ENCODE results near the gene PROB1.
"Not testable (repeated sequence)": the region's sequence is repeated elsewhere in the genome, so short reads cannot be mapped to it uniquely, and the experiment has no call there.

Gene PROB1, protein sequence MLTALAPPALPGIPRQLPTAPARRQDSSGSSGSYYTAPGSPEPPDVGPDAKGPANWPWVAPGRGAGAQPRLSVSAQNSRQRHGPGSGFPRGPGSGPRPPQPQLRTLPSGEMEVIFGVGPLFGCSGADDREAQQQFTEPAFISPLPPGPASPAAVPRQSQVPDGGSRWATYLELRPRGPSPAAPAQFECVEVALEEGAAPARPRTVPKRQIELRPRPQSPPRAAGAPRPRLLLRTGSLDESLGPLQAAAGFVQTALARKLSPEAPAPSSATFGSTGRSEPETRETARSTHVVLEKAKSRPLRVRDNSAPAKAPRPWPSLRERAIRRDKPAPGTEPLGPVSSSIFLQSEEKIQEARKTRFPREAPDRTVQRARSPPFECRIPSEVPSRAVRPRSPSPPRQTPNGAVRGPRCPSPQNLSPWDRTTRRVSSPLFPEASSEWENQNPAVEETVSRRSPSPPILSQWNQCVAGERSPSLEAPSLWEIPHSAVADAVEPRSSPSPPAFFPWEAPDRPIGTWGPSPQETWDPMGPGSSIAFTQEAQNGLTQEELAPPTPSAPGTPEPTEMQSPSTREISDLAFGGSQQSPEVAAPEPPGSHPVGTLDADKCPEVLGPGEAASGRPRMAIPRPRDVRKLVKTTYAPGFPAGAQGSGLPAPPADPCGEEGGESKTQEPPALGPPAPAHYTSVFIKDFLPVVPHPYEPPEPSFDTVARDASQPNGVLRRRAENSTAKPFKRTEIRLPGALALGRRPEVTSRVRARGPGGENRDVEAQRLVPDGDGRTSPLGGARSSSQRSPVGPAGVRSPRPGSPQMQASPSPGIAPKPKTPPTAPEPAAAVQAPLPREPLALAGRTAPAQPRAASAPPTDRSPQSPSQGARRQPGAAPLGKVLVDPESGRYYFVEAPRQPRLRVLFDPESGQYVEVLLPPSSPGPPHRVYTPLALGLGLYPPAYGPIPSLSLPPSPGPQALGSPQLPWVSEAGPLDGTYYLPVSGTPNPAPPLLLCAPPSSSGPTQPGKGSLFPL

GRCh38 chr5:139394654-139395566 lies at the start of gene PROB1:
PROB1 (minus strand) TSS chr5:139395104; CDS start chr5:139395081, 23 bp downstream.
- H3K4me3 ChIP-seq (ENCODE audit: low read length): peak within 1 kb of the TSS; percentile 55; the same call in 1 of the 2 replicates
- TF ChIP-seq ZNF274 (IDR thresholded peaks at IDR 0.05; ENCODE audit: low read depth, low read length): no peak

- no peak overlapping the region for H3K4me3 ChIP-seq (ENCODE audit: low read length)
- no peak for TF ChIP-seq ZNF274 (IDR thresholded peaks at IDR 0.05; ENCODE audit: low read depth, low read length)
Observed at GRCh38 chr5:139443831-139444453, 49.0 kb upstream of the PROB1 start.

DNA sequence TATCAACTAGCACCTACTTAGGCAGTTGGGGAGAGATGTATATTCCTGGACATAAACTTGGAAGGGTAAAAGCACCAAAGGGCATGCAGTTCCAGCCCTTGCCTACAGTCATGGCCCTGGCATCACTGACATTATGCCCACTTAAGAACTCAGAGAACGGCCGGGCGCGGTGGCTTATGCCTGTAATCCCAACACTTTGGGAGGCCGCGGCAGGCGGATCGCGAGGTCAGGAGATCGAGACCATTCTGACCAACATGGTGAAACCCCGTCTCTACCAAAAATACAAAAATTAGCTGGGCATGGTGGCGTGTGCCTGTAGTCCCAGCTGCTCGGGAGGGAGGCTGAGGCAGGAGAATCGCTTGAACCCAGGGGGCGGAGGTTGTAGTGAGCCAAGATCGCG lies 45.5 kb upstream of the PROB1 start:
- not testable (repeated sequence) for H3K4me3 ChIP-seq (ENCODE audit: low read length)

GRCh38 chr5:139439013-139439903 lies 44.4 kb upstream of the PROB1 start, which contains the start of gene DNAJC18:
DNAJC18 (minus strand) TSS chr5:139439525; CDS start chr5:139439445, 80 bp downstream.
- TF ChIP-seq ZNF274 (IDR thresholded peaks at IDR 0.05; ENCODE audit: low read depth, low read length): no peak
- H3K4me3 ChIP-seq (ENCODE audit: low read length): peak within 1 kb of the TSS; percentile 91

GRCh38 chr5:139438707-139439012 lies 43.8 kb upstream of the PROB1 start:
- H3K4me3 ChIP-seq (ENCODE audit: low read length): peak overlapping the region; percentile 51
- TF ChIP-seq ZNF274 (IDR thresholded peaks at IDR 0.05; ENCODE audit: low read depth, low read length): no peak

GRCh38 chr5:139435676-139436075 lies 40.8 kb upstream of the PROB1 start:
- no peak for TF ChIP-seq ZNF274 (IDR thresholded peaks at IDR 0.05; ENCODE audit: low read depth, low read length)

GRCh38 chr5:139431706-139432105 lies 36.8 kb upstream of the PROB1 start:
- no peak for TF ChIP-seq ZNF274 (IDR thresholded peaks at IDR 0.05; ENCODE audit: low read depth, low read length)

More at GRCh38 chr5:139435676-139436075, 40.8 kb upstream of the PROB1 start:
- no peak overlapping the region for H3K4me3 ChIP-seq (ENCODE audit: low read length)

DNA sequence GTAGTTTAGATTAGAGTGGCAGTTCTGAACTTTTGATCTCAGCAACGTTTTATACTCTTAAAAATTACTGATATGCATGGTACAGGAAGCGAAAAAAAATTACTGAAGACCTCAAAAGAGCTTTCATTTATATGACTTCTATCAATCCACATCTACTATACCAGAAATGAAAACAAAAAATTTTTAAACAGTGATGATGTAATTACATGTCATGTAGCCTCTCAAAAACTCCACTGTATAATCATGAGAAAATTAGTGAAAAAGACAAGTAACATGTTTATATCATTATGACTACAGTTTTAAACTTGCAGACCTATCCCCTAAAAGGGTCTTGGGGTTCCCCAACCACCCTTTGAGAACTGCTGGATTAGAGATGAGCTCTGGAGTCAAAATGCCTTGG lies 35.1 kb upstream of the PROB1 start:
- no peak overlapping the region for H3K4me3 ChIP-seq (ENCODE audit: low read length)
- no peak for TF ChIP-seq ZNF274 (IDR thresholded peaks at IDR 0.05; ENCODE audit: low read depth, low read length)

More at GRCh38 chr5:139431706-139432105, 36.8 kb upstream of the PROB1 start:
- no peak overlapping the region for H3K4me3 ChIP-seq (ENCODE audit: low read length)

DNA sequence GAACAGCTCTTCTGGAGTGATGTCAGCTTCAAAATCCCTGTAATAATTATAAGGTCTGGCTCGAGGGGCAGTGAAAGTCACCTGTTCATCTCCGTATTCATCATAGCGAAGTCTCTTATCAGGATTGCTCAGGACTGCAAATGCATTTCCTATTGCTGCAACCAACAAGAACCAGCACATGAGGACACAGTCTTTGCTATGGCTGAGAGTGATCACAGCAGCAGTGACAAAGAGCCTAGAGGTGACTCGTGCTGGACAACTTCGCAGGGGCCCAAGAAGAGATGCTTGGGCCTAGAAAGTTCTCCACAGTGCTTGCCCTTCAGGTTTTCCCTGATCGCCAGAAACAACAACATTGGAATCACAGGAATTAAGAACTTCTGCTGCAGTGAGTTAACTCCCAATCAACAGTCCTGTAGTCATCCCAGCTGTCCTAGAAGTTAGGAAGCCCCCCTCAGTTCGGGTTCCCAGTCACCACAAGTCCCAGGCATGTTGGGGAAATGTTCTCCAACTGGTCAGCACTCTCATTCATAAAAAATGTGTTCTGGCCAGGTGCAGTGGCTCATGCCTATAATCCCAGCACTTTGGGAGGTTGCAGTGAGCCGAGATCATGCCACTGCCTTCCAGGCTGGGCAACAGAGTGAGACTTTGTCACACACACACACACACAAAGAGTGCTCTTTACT lies 31.4 kb upstream of the PROB1 start:
- H3K4me3 ChIP-seq (ENCODE audit: low read length): no peak overlapping the region
- TF ChIP-seq ZNF274 (IDR thresholded peaks at IDR 0.05; ENCODE audit: low read depth, low read length): no peak

DNA sequence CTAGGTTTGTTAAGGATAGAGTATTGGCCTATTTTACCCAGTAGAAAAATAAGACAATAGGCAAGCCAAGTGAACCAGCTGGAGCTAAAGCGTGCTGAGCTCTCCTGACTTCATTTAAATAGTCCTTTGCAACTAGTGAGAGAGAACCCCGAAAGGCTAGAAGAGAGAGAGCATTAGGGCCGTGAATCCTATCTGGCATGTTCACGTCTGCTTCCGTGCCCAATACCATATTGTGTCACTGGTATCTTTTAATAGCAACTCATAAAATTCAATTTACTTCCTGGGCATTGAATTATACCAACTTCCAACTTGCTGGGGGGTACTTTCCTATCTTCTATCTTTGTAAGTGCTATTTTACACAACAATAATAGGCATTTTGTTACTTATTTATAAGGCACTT lies 30.6 kb upstream of the PROB1 start:
- H3K4me3 ChIP-seq (ENCODE audit: low read length): no peak overlapping the region
- TF ChIP-seq ZNF274 (IDR thresholded peaks at IDR 0.05; ENCODE audit: low read depth, low read length): no peak

- no peak overlapping the region for H3K4me3 ChIP-seq (ENCODE audit: low read length)
- TF ChIP-seq ZNF274 (IDR thresholded peaks at IDR 0.05; ENCODE audit: low read depth, low read length): no peak
Observed at GRCh38 chr5:139422307-139422893, 27.5 kb upstream of the PROB1 start.
